ENCODE data around the gene POMZP3. TPM values are rescaled to one million over a fixed set of nuclear protein-coding genes. Genes with fewer than 3 reads are reported as not detected.
"Not testable (repeated sequence)": the region's sequence is repeated elsewhere in the genome, so short reads cannot be mapped to it uniquely, and the experiment has no call there.

Gene POMZP3
- total and polyA plus RNA-seq, 10 donors, result 3.5 to 14.9 (median 10.4) TPM

DNA sequence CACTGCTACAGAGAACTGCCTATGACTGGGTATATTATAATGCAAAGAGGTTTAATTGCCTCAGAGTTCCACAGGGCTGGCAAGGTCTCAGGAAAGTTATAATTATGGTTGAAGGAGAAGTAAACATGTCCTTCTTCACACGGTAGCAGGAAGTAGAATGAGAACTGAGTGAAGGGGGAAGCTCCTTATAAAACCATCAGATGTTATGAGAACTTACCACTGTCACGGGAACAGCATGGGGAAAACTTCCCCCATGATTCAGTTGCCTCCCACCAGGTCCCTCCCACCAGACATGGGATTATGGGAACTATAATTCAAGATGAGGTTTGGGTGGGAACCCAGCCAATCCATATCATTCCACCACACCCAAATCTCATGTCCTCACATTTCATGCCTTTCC lies 34.4 kb downstream of the POMZP3 start:
- H3K27ac ChIP-seq, result peak overlapping the region in 4 of 8 donors; percentile 48 to 68 (median 62)
- H3K9me3 ChIP-seq; H3K36me3 ChIP-seq; H3K4me3 ChIP-seq; H3K27me3 ChIP-seq (replicated peaks in 1 of 7); intact Hi-C loops (cut with DNase I; ENCODE audit: low total_unique reads); DNase-seq: not testable (repeated sequence)
- WGBS, 5 donors, result 37 to 51% (median 43%) methylated on average over 2 of the region's 2 CpGs
- peaks cover 8 to 51% (median 28%) of the 10 kb centered on the region in 6 donors for H3K4me1 ChIP-seq
- TF ChIP-seq POLR2AphosphoS5 (IDR thresholded peaks at IDR 0.05), result peak in 1 of 3 donors; percentile 16

DNA sequence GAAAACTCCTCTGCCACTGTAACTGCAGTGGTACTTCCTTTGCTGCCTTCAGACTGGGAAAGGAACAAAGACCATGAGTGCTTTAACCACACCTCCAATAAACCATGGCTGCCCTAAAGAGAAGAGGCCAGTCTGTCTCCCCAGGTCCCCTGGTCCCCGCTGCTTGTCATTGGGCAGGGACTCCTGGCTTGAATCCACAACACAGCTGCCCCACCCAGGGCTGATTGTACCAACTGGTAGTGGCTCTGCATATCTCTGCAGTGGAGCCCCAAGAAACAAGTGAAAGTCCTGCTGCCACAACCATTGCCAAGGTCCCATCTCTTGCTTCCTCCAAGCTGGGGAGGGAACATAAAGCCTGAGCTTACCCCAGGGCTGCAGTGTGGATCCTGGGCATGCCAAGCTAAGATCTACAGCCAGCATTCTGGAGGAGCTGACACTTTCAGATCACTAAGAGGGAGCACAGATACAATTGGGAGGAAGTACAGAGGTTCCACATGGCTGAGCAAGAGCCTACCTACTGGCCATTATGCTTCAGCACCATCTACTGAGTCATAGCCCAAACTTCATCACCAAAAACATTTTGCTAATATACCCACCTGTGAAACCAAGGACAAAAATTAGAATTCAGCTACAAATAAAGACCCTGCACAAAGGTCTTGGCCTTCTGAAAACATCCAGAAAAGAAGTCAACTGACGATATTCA lies 35.3 kb downstream of the POMZP3 start:
- H3K27me3 ChIP-seq (replicated peaks in 1 of 7); DNase-seq; H3K9me3 ChIP-seq; H3K36me3 ChIP-seq; H3K4me3 ChIP-seq; intact Hi-C loops (cut with DNase I; ENCODE audit: low total_unique reads): not testable (repeated sequence)
- Histone ChIP-seq H3K27ac (peak overlapping the region in 4 of 8 donors; percentile 48 to 68 (median 62)), H3K4me1 (peaks cover 8 to 51% (median 34%) of the 10 kb centered on the region in 6 donors)
- 64 to 92% (median 69%) methylated on average over 1 to 2 of the region's 2 CpGs for WGBS, 5 donors

DNA sequence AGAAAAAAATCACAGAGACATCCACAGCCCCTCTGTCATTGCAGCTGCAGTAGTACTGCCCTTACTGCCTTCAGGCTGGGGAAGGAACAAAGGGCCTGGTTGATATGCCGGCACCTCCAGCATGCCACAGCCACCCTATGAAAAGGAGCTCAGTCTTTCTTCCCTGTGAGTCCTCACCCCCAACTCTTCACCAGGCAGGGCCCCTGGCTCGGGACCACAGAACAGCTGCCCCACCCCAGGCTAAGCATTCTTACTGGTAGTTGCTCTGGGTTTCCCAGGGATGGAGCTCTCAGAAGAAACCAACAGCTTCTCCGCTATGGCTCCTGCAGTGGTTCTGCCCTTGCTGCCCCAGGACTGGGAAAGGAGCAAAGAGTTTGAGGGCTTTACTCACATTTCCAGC lies 36.0 kb downstream of the POMZP3 start:
- H3K4me3 ChIP-seq; H3K36me3 ChIP-seq; intact Hi-C loops (cut with DNase I; ENCODE audit: low total_unique reads); H3K27me3 ChIP-seq (replicated peaks in 1 of 7); DNase-seq; H3K9me3 ChIP-seq: not testable (repeated sequence)
- Histone ChIP-seq H3K27ac (peak overlapping the region in 5 of 8 donors; percentile 9 to 68 (median 58)), H3K4me1 (peaks cover 8 to 58% (median 39%) of the 10 kb centered on the region in 6 donors)
- 83 to 96% (median 90%) methylated on average over 2 to 3 of the region's 3 CpGs for WGBS, 5 donors

DNA sequence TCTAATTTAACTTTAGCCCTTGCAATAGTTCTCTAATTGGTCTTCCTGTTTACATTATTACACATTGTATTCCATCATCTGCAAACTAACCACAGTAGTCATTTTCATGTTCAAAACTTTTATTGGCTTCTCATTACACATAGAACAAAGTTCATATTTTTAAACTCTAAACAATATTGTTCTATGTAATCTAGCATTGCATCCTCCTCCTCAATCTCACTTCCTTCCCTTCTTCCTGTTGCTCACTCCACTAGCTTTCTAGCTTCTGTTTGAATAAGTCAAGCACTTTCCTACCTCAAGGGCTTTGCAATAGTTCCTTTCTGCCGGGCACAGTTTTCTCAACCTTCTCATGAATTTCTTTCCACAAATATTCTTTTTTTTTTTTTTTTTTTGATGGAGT lies 38.5 kb downstream of the POMZP3 start:
- H3K27me3 ChIP-seq (replicated peaks in 1 of 7); H3K4me3 ChIP-seq; H3K36me3 ChIP-seq; intact Hi-C loops (cut with DNase I; ENCODE audit: low total_unique reads); H3K9me3 ChIP-seq; DNase-seq: not testable (repeated sequence)
- WGBS, 5 donors, result 20 to 40% methylated on average over 1 of the region's 1 CpG; no CpG with 5 or more reads in 3 of the 5 donors
- peak overlapping the region in 7 of 8 donors; percentile 41 to 86 (median 72) for H3K27ac ChIP-seq
- H3K4me1 ChIP-seq, result peaks cover 8 to 70% (median 43%) of the 10 kb centered on the region in 6 donors

DNA sequence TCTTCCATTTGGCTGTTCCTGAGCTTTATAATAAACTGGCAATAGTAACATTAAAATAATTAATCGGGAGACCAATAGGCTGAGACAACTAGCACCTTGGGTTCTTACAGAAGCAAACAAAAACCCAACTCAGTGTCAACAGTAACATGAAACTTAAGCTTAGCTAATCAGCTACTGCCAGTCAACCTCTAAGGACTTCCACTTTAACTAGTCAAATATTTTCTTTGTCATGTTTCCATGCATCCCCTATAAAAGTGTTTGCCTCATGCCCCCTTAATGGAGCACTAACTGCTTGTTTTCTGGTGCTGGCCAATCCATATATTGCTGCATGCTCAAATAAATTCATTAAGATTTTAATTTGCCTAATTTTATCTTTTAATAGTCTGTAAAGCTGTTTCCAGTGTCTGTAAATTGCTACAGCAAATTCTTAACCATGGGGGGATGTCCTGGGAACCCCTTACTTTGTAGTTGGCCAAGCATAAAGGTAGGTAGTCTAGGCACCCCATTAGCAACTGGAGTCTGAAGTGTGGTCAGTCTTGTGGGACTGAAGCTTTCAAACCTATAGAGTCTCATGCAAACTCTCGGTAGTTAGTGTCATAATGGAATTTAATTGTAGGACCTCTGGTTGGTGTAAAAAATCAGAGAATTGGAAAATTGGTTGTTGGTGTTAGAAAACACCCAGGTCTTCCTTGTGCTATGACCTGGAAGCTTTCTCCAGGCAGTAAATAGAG lies 40.3 kb downstream of the POMZP3 start:
- whole genome bisulfite sequencing, 5 donors, result 83 to 98% (median 88%) methylated on average over 2 of the region's 2 CpGs
- H3K4me3 ChIP-seq; H3K9me3 ChIP-seq; intact Hi-C loops (cut with DNase I; ENCODE audit: low total_unique reads); DNase-seq; H3K36me3 ChIP-seq; H3K27me3 ChIP-seq (replicated peaks in 1 of 7): not testable (repeated sequence)
- Histone ChIP-seq H3K27ac (peak overlapping the region in 1 of 8 donors; percentile 40), H3K4me1 (peaks cover 8 to 70% (median 45%) of the 10 kb centered on the region in 6 donors)

DNA sequence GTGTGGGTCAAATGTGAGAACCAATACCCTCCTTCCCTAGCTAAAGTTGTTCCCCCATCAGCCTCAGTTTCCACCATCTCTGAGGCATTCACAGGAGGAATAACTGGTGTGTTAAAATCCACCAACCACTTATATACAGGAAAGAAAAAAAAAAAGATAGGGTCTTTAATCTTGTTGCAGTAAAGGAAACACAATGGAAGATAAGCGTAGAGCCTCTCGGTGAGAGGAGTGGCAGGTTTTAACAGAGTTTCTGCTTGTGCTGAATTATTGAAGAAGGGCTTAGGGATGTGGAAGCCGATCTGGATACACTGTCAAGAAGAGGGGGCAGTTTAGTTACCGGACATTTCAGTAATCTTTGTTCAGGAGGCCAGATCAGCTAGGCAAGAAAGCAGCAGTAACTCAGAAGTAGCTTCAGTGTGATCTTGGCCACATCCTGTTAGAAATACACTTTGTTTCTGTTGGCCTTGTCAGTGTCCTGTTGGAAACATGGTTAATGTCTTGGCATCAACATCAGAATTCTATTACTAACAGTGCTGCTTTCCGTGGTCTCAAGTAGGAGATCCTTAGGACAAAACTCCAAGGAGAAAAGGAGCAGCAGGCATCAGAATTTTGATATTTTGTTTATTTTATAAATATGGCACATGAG lies 43.3 kb downstream of the POMZP3 start:
- H3K36me3 ChIP-seq; H3K9me3 ChIP-seq; H3K27me3 ChIP-seq (replicated peaks in 1 of 7); intact Hi-C loops (cut with DNase I; ENCODE audit: low total_unique reads); H3K4me3 ChIP-seq; DNase-seq: not testable (repeated sequence)
- H3K27ac ChIP-seq, result peak overlapping the region; percentile 27 to 84 (median 72)
- peaks cover 5 to 55% (median 33%) of the 10 kb centered on the region in 6 donors for H3K4me1 ChIP-seq
- 40 to 50% (median 41%) methylated on average over 5 of the region's 5 CpGs for WGBS, 5 donors
